B cell (primary cell): ENCODE data around the gene ZNF507.

Experiments used
- EZH2 ChIP-seq: IDR thresholded peaks from 2 replicates; pipeline ENCODE4 v1.6.1; 2012; ENCODE audit warnings: borderline replicate concordance, low read depth, mild to moderate bottlenecking, moderate library complexity, low read length; ENCODE audit not compliant: insufficient read depth, poor library complexity, severe bottlenecking
- TF ChIP-seq, protein P1 (sequence below): fragments of 200-600 bp; IDR thresholded peaks from one replicate; pipeline ENCODE4 v1.8.0; 2022; ENCODE audit warnings: antibody characterized with exemption, mild to moderate bottlenecking

GRCh38 chr19:32396046-32396652 lies 50.7 kb downstream of the ZNF507 start:
- TF ChIP-seq, protein P1, sequence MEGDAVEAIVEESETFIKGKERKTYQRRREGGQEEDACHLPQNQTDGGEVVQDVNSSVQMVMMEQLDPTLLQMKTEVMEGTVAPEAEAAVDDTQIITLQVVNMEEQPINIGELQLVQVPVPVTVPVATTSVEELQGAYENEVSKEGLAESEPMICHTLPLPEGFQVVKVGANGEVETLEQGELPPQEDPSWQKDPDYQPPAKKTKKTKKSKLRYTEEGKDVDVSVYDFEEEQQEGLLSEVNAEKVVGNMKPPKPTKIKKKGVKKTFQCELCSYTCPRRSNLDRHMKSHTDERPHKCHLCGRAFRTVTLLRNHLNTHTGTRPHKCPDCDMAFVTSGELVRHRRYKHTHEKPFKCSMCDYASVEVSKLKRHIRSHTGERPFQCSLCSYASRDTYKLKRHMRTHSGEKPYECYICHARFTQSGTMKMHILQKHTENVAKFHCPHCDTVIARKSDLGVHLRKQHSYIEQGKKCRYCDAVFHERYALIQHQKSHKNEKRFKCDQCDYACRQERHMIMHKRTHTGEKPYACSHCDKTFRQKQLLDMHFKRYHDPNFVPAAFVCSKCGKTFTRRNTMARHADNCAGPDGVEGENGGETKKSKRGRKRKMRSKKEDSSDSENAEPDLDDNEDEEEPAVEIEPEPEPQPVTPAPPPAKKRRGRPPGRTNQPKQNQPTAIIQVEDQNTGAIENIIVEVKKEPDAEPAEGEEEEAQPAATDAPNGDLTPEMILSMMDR = no peak
- TF ChIP-seq EZH2 = no peak
